IMR-90 (cell line): ENCODE measurements around the gene ATF7IP2. TPM values are rescaled to one million over a fixed set of nuclear protein-coding genes. Genes with fewer than 3 reads are reported as not detected.

ENCODE experiments used
- ATAC-seq: fragments of 200-7000 bp; cut with Tn5 transposase; 2 replicates; pipeline ENCODE4 v1.9.1; 2020; ENCODE audit warnings: low read depth, mild to moderate bottlenecking, moderate library complexity
- BruUV-seq: library from RNA; stranded (reverse); fragments of 400-500 nt; replicated peaks from 2 replicates; lab custom pipeline; 2021; lab: Mats Ljungman, UMichigan
- CTCF ChIA-PET: fragments of 300-600 bp; formaldehyde crosslinking; extraction: SDS; loops from one replicate; lab custom pipeline; 2021; ENCODE audit warnings: antibody characterized with exemption; lab: Yijun Ruan, JAX
- POLR2A ChIA-PET: fragments of 300-600 bp; sonication (Branson Sonifier 250); formaldehyde crosslinking; loops from one replicate; lab custom pipeline; 2022; ENCODE audit warnings: antibody characterized with exemption; ENCODE audit not compliant: unreplicated experiment; lab: Charles Lee
- DNase-seq: peaks from one replicate; pipeline ENCODE4 v3.0.0; 2013
- H2AFZ ChIP-seq: replicated peaks from 2 replicates; pipeline ENCODE3; 2013; ENCODE audit warnings: low read length, mild to moderate bottlenecking; ENCODE audit not compliant: poor library complexity
- H2AK5ac ChIP-seq: 2 replicates; pipeline ENCODE4 v1.6.1; 2013; ENCODE audit warnings: low read depth, low read length, inconsistent platforms
- H2AK9ac ChIP-seq: replicated peaks from 2 replicates; pipeline ENCODE3; 2013; ENCODE audit warnings: mild to moderate bottlenecking, low read depth, low read length, moderate library complexity; ENCODE audit not compliant: poor library complexity
- H2BK120ac ChIP-seq: 2 replicates; pipeline ENCODE4 v1.6.1; 2013; ENCODE audit warnings: low read depth, low read length, inconsistent platforms
- H2BK15ac ChIP-seq: 3 replicates; pipeline ENCODE4 v1.6.1; 2013; ENCODE audit warnings: low read depth, low read length, inconsistent platforms
- H2BK20ac ChIP-seq: 2 replicates; pipeline ENCODE4 v1.6.1; 2013; ENCODE audit warnings: low read depth, mild to moderate bottlenecking, inconsistent platforms, low read length, moderate library complexity
- H2BK5ac ChIP-seq: 2 replicates; pipeline ENCODE4 v1.6.1; 2013; ENCODE audit warnings: mild to moderate bottlenecking, low read depth, low read length, inconsistent platforms; ENCODE audit not compliant: poor library complexity, severe bottlenecking
- H3K14ac ChIP-seq: replicated peaks from 2 replicates; pipeline ENCODE4 v1.6.1; 2013; ENCODE audit warnings: low read depth, low read length, inconsistent platforms
- H3K18ac ChIP-seq: 2 replicates; pipeline ENCODE4 v1.6.1; 2013; ENCODE audit warnings: low read depth, low read length, control low read depth
- H3K23ac ChIP-seq: 2 replicates; pipeline ENCODE4 v1.6.1; 2013; ENCODE audit warnings: low read depth, low read length, inconsistent platforms
- H3K27ac ChIP-seq: 2 replicates; pipeline ENCODE4 v1.5.1; 2013; ENCODE audit warnings: mild to moderate bottlenecking, control low read depth, low read length; ENCODE audit not compliant: insufficient read depth
- H3K27me3 ChIP-seq: 2 replicates; pipeline ENCODE4 v1.6.1; 2013; ENCODE audit warnings: low read length; ENCODE audit not compliant: control insufficient read depth, insufficient read depth
- H3K36me3 ChIP-seq: 2 replicates; pipeline ENCODE4 v1.6.1; 2013; ENCODE audit warnings: low read length, mixed read lengths; ENCODE audit not compliant: control insufficient read depth, insufficient read depth
- H3K4ac ChIP-seq: 2 replicates; pipeline ENCODE4 v1.6.1; 2013; ENCODE audit warnings: low read depth, low read length, inconsistent platforms
- H3K4me1 ChIP-seq: 2 replicates; pipeline ENCODE4 v1.6.1; 2013; ENCODE audit warnings: low read length, mixed read lengths; ENCODE audit not compliant: control insufficient read depth, insufficient read depth
- H3K4me2 ChIP-seq: 2 replicates; pipeline ENCODE4 v1.6.1; 2013; ENCODE audit warnings: low read depth, mild to moderate bottlenecking, control low read depth, low read length, moderate library complexity
- H3K4me3 ChIP-seq: 2 replicates; pipeline ENCODE4 v1.5.1; 2013; ENCODE audit warnings: low read depth, mild to moderate bottlenecking, control low read depth, low read length, moderate library complexity; ENCODE audit not compliant: insufficient read depth
- H3K56ac ChIP-seq: 2 replicates; pipeline ENCODE4 v1.6.1; 2013; ENCODE audit warnings: low read length, inconsistent platforms; ENCODE audit not compliant: insufficient read depth; ENCODE audit errors: extremely low read depth
- H3K79me1 ChIP-seq, 2 experiments: 2 replicates each; pipeline ENCODE4 v1.6.1; 2013; ENCODE audit warnings: low read length in 2 of 2, inconsistent platforms in 1 of 2, low read depth in 1 of 2
- H3K9ac ChIP-seq: 2 replicates; pipeline ENCODE4 v1.6.1; 2013; ENCODE audit warnings: low read depth, low read length, control low read depth
- H3K9me1 ChIP-seq: 2 replicates; pipeline ENCODE4 v1.6.1; 2013; ENCODE audit warnings: low read length, inconsistent platforms; ENCODE audit not compliant: insufficient read depth
- H3K9me3 ChIP-seq: 2 replicates; pipeline ENCODE4 v1.6.1; 2013; ENCODE audit warnings: low read length; ENCODE audit not compliant: control insufficient read depth, insufficient read depth
- H4K20me1 ChIP-seq: 2 replicates; pipeline ENCODE4 v1.6.1; 2013; ENCODE audit warnings: low read length, inconsistent platforms; ENCODE audit not compliant: insufficient read depth
- H4K5ac ChIP-seq: 2 replicates; pipeline ENCODE4 v1.6.1; 2013; ENCODE audit warnings: mild to moderate bottlenecking, low read depth, low read length, control low read depth
- H4K8ac ChIP-seq, 2 experiments: 2 replicates each; pipeline ENCODE4 v1.6.1; 2013; ENCODE audit warnings: low read depth in 2 of 2, low read length in 2 of 2, control low read depth in 1 of 2, inconsistent platforms in 1 of 2
- H4K91ac ChIP-seq: 2 replicates; pipeline ENCODE4 v1.6.1; 2013; ENCODE audit warnings: low read depth, low read length, inconsistent platforms; ENCODE audit not compliant: insufficient read depth
- CEBPB ChIP-seq: IDR thresholded peaks from 2 replicates; pipeline ENCODE4 v1.6.1; 2012; ENCODE audit warnings: low read depth, low read length, improper control_type of control experiment
- RFX5 ChIP-seq: IDR thresholded peaks from 2 replicates; pipeline ENCODE4 v1.8.0; 2012; ENCODE audit warnings: low read depth, mild to moderate bottlenecking, low read length, moderate library complexity
- WGBS, 2 experiments: methylation state at CpG; one replicate each; pipeline versions ENCODE4 v1.1.5 to v1.1.7; 2013; ENCODE audit warnings: missing lambda C conversion rate in 2 of 2; ENCODE audit not compliant: insufficient read length in 1 of 2; ENCODE audit errors: extremely low coverage in 2 of 2; 5-methylcytosine and 5-hydroxymethylcytosine counted together
- dilution Hi-C: fragments of 300-500 bp; cut with HindIII; formaldehyde crosslinking; loops from one replicate; pipeline ENCODE4 v1.14.3; 2018; ENCODE audit warnings: low sequenced_read_pairs; ENCODE audit not compliant: unreplicated experiment
- in situ Hi-C: fragments of 300-500 bp; cut with MboI; formaldehyde crosslinking; loops from 3 replicates; pipeline ENCODE4 v1.14.3; 2019; ENCODE audit warnings: low sequenced_read_pairs, inconsistent platforms, mixed read lengths
- intact Hi-C: fragments of 100-400 bp; cut with micrococcal nuclease; formaldehyde crosslinking; loops from 2 replicates; pipeline ENCODE4 v1.10.0; 2022
- polyA plus RNA-seq, 3 experiments: library from polyadenylated mRNA; depleted of rRNA; stranded (reverse); fragments of >200 nt; gene quantifications; 2 replicates each; pipeline ENCODE4 v1.2.3, GENCODE V29; 2012; ENCODE audit warnings: low replicate concordance in 1 of 3
- total RNA-seq: library from RNA; depleted of rRNA; stranded (reverse); fragments of >200 nt; gene quantifications from 2 replicates; pipeline ENCODE4 v1.2.3, GENCODE V29; 2012

Gene ATF7IP2
- total and polyA plus RNA-seq, 2 of the 4 experiments (the other 2 are of a cell fraction) = 2.7 to 3.6 TPM

- no CpG with 5 or more reads among the region's 2 CpGs for WGBS, 2 experiments
- no peaks in the 10 kb centered on the region for H3K79me1 ChIP-seq
- in situ Hi-C loops = no loop called here
Measured at GRCh38 chr16:10352262-10352661, 33.6 kb upstream of the ATF7IP2 start.

More at GRCh38 chr16:10352262-10352661, 33.6 kb upstream of the ATF7IP2 start:
- dilution Hi-C loops (no loop called here), intact Hi-C loops (no loop called here)
- H3K27me3 ChIP-seq = no peaks in the 10 kb centered on the region
- no peak overlapping the region for H3K4me3 ChIP-seq
- no peak overlapping the region for H3K9ac ChIP-seq
- no TSS peak for BruUV-seq
- no peaks in the 10 kb centered on the region for H3K36me3 ChIP-seq
- peaks cover 9% of the 10 kb centered on the region for H3K9me3 ChIP-seq
- TF ChIP-seq RFX5 = no peak
- TF ChIP-seq CEBPB = 0 out of 2 replicates have a peak, but pooled peaks have one; percentile 29
- no peak overlapping the region for H2AK9ac ChIP-seq
- ChIA-PET CTCF (interaction anchor here (0.6 kb wide), 2 partner anchors 25 to 182 kb away, joined by 3 read pairs; no protein-coding TSS in a partner anchor), POLR2A (no interaction called here)
- H2BK120ac ChIP-seq = no peak overlapping the region
- no peak overlapping the region for H3K27ac ChIP-seq
- H4K91ac ChIP-seq = no peak overlapping the region
- no peak overlapping the region for H3K14ac ChIP-seq
- no peak for ATAC-seq
- H3K23ac ChIP-seq = no peak overlapping the region
- H2BK20ac ChIP-seq = no peak overlapping the region
- H4K5ac ChIP-seq = no peak overlapping the region
- no peak overlapping the region for H2AK5ac ChIP-seq
- no peak overlapping the region for H3K4ac ChIP-seq
- H4K8ac ChIP-seq = no peak overlapping the region
- no peak overlapping the region for H3K56ac ChIP-seq
- H2AFZ ChIP-seq = no peak overlapping the region
- no peak overlapping the region for H3K4me2 ChIP-seq
- H3K18ac ChIP-seq = no peak overlapping the region
- H2BK15ac ChIP-seq = no peak overlapping the region
- H3K9me1 ChIP-seq = no peaks in the 10 kb centered on the region
- no peak overlapping the region for H2BK5ac ChIP-seq
- no peaks in the 10 kb centered on the region for H4K20me1 ChIP-seq
- H3K4me1 ChIP-seq = no peaks in the 10 kb centered on the region
- no peak for DNase-seq
